Hepatocyte (in vitro differentiated cells): ENCODE measurements around the gene KRI1. TPM values are rescaled to one million over a fixed set of nuclear protein-coding genes. Genes with fewer than 3 reads are reported as not detected.

Source experiments
- DNase-seq: peaks from one replicate; pipeline ENCODE4 v3.0.0-alpha.2; 2016; ENCODE audit warnings: low spot score
- H2AFZ ChIP-seq: fragments of 200-600 bp; sonication (generic); 2 replicates; pipeline ENCODE4 v1.6.0; 2016; ENCODE audit warnings: antibody characterized with exemption, mild to moderate bottlenecking
- H3K27ac ChIP-seq: fragments of 200-600 bp; sonication (generic); 2 replicates; pipeline ENCODE4 v1.5.1; 2016; ENCODE audit warnings: mild to moderate bottlenecking
- H3K27me3 ChIP-seq: fragments of 200-600 bp; sonication (generic); 2 replicates; pipeline ENCODE4 v1.6.1; 2016
- H3K36me3 ChIP-seq: fragments of 200-600 bp; sonication (generic); replicated peaks from 2 replicates; pipeline ENCODE4 v1.5.1; 2016; ENCODE audit warnings: low read depth; ENCODE audit not compliant: insufficient read depth
- H3K4me1 ChIP-seq: fragments of 200-600 bp; sonication (generic); 2 replicates; pipeline ENCODE4 v1.5.1; 2016; ENCODE audit warnings: mild to moderate bottlenecking, moderate library complexity; ENCODE audit not compliant: insufficient read depth
- H3K4me2 ChIP-seq: fragments of 200-600 bp; sonication (generic); 2 replicates; pipeline ENCODE4 v1.6.0; 2016
- H3K4me3 ChIP-seq: fragments of 200-600 bp; sonication (generic); 2 replicates; pipeline ENCODE4 v1.5.1; 2016; ENCODE audit warnings: mild to moderate bottlenecking
- H3K79me2 ChIP-seq: fragments of 200-600 bp; sonication (generic); 2 replicates; pipeline ENCODE4 v1.6.0; 2017; ENCODE audit warnings: mild to moderate bottlenecking
- H3K9me2 ChIP-seq: fragments of 200-600 bp; sonication (generic); replicated peaks from 2 replicates; pipeline ENCODE4 v1.6.0; 2017; ENCODE audit warnings: mild to moderate bottlenecking; ENCODE audit not compliant: insufficient read depth
- H3K9me3 ChIP-seq: fragments of 200-600 bp; sonication (generic); 2 replicates; pipeline ENCODE4 v1.5.1; 2016; ENCODE audit warnings: low read depth, mild to moderate bottlenecking
- H4K20me1 ChIP-seq: fragments of 200-600 bp; sonication (generic); 2 replicates; pipeline ENCODE4 v1.6.0; 2016; ENCODE audit warnings: mild to moderate bottlenecking; ENCODE audit not compliant: insufficient read depth, poor library complexity, severe bottlenecking
- CTCF ChIP-seq: fragments of 200-600 bp; sonication (generic); IDR thresholded peaks from 2 replicates; pipeline ENCODE4 v1.5.1; 2016; ENCODE audit warnings: antibody characterized with exemption, mild to moderate bottlenecking; ENCODE audit not compliant: poor library complexity
- EZH2 ChIP-seq: fragments of 200-600 bp; sonication (generic); IDR thresholded peaks from 2 replicates; pipeline ENCODE4 v1.6.1; 2016; ENCODE audit warnings: antibody characterized with exemption, mild to moderate bottlenecking, borderline replicate concordance
- EZH2phosphoT487 ChIP-seq: fragments of 200-600 bp; sonication (generic); IDR thresholded peaks from one replicate; pipeline ENCODE4 v1.6.1; 2018; ENCODE audit warnings: antibody characterized with exemption, mild to moderate bottlenecking, low read depth, moderate library complexity; ENCODE audit not compliant: unreplicated experiment, severe bottlenecking
- WGBS: methylation state at CpG from one replicate; pipeline ENCODE4 v1.1.6; 2016; ENCODE audit warnings: low lambda C conversion rate; ENCODE audit errors: missing lambda C conversion rate; 5-methylcytosine and 5-hydroxymethylcytosine counted together
- polyA plus RNA-seq: library from polyadenylated mRNA; unstranded; fragments of >200 nt; fragmentation: Nextera tagmentation; extraction: Ambion mirVana; gene quantifications from 2 replicates; pipeline ENCODE4 v1.2.1, GENCODE V29; 2016
- total RNA-seq: library from RNA; depleted of rRNA; stranded (reverse); fragments of >200 nt; gene quantifications from 2 replicates; pipeline ENCODE4 v1.2.3, GENCODE V29; 2014

Gene KRI1
- total and polyA plus RNA-seq, 2 experiments from 2014 or later: 7.8 to 18.3 TPM

- peaks cover 9% of the 10 kb centered on the region for H3K79me2 ChIP-seq
- peaks cover 16% of the 10 kb centered on the region for H3K4me1 ChIP-seq
- H4K20me1 ChIP-seq: no peaks in the 10 kb centered on the region
- H3K9me3 ChIP-seq: no peaks in the 10 kb centered on the region
- no peaks in the 10 kb centered on the region for H3K9me2 ChIP-seq
- no peaks in the 10 kb centered on the region for H3K36me3 ChIP-seq
- 18% methylated on average over 6 of the region's 10 CpGs for WGBS
- H2AFZ ChIP-seq: peak overlapping the region; percentile 59
- DNase-seq: peak; percentile 67
- peak overlapping the region; percentile 96 for H3K4me2 ChIP-seq
- peak overlapping the region; percentile 39 for H3K4me3 ChIP-seq
- peak overlapping the region; percentile 71 for H3K27ac ChIP-seq
- TF ChIP-seq EZH2phosphoT487: no peak
- TF ChIP-seq CTCF: peak; percentile 30
- no peaks in the 10 kb centered on the region for H3K27me3 ChIP-seq
These were observed 713 bp downstream of the KRI1 start for GRCh38 chr19:10565028-10565566.

DNA sequence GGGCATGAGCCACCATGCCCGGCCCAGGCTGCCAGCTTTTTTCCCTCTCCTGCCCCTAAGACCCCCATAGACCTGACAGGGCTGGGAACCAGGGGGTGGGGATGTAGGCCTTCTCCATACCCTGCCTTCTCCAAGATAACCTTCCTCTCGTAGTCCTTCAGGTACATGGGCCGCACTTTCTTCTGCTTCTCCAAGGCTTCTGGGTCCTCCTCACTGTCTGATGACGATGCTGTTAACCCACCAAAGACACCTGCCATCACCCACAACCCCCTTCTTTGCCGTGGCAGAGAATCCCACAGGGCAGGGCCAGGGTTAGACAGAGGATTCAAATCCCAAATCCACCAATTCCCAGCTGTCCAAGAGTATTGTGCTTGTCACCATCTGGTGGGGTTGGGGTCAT lies 3.2 kb downstream of the KRI1 start:
- H3K4me1 ChIP-seq: peaks cover 4% of the 10 kb centered on the region
- no peak overlapping the region for H2AFZ ChIP-seq
- DNase-seq: no peak
- no peaks in the 10 kb centered on the region for H4K20me1 ChIP-seq
- peaks cover 9% of the 10 kb centered on the region for H3K79me2 ChIP-seq
- no peaks in the 10 kb centered on the region for H3K9me2 ChIP-seq
- no peak overlapping the region for H3K4me3 ChIP-seq
- H3K36me3 ChIP-seq: no peaks in the 10 kb centered on the region
- no peaks in the 10 kb centered on the region for H3K9me3 ChIP-seq
- no peak overlapping the region for H3K27ac ChIP-seq
- TF ChIP-seq EZH2phosphoT487: no peak
- no peak for TF ChIP-seq EZH2
- TF ChIP-seq CTCF: no peak
- H3K4me2 ChIP-seq: no peak overlapping the region
- no peaks in the 10 kb centered on the region for H3K27me3 ChIP-seq
- 97% methylated on average over 5 of the region's 5 CpGs for WGBS

GRCh38 chr19:10560154-10560553 lies 5.7 kb downstream of the KRI1 start:
- H3K9me3 ChIP-seq: no peaks in the 10 kb centered on the region
- no peak overlapping the region for H3K4me2 ChIP-seq
- no peaks in the 10 kb centered on the region for H3K4me1 ChIP-seq
- no peaks in the 10 kb centered on the region for H3K27me3 ChIP-seq
- no peak for DNase-seq
- 97% methylated on average over 7 of the region's 7 CpGs for WGBS
- H4K20me1 ChIP-seq: no peaks in the 10 kb centered on the region
- no peak overlapping the region for H2AFZ ChIP-seq
- no peak for TF ChIP-seq CTCF
- TF ChIP-seq EZH2: no peak
- no peak for TF ChIP-seq EZH2phosphoT487
- no peaks in the 10 kb centered on the region for H3K9me2 ChIP-seq
- no peak overlapping the region for H3K4me3 ChIP-seq
- no peak overlapping the region for H3K27ac ChIP-seq
- peaks cover 6% of the 10 kb centered on the region for H3K79me2 ChIP-seq
- no peaks in the 10 kb centered on the region for H3K36me3 ChIP-seq
